ENCODE results near the gene ISG20L2.

- TF ChIP-seq, protein P1, sequence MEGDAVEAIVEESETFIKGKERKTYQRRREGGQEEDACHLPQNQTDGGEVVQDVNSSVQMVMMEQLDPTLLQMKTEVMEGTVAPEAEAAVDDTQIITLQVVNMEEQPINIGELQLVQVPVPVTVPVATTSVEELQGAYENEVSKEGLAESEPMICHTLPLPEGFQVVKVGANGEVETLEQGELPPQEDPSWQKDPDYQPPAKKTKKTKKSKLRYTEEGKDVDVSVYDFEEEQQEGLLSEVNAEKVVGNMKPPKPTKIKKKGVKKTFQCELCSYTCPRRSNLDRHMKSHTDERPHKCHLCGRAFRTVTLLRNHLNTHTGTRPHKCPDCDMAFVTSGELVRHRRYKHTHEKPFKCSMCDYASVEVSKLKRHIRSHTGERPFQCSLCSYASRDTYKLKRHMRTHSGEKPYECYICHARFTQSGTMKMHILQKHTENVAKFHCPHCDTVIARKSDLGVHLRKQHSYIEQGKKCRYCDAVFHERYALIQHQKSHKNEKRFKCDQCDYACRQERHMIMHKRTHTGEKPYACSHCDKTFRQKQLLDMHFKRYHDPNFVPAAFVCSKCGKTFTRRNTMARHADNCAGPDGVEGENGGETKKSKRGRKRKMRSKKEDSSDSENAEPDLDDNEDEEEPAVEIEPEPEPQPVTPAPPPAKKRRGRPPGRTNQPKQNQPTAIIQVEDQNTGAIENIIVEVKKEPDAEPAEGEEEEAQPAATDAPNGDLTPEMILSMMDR (conservative IDR thresholded peaks at IDR 0.05 in 1 of 2, IDR thresholded peaks at IDR 0.05 in 1 of 2; ENCODE audit: low read depth in 1 of 2, low read length in 2 of 2), result no peak
- no peak for TF ChIP-seq EZH2 (IDR thresholded peaks at IDR 0.05; ENCODE audit: low read length, missing control alignments)
Observed at GRCh38 chr1:156709031-156709430, 19.5 kb downstream of the ISG20L2 start.

Measured in fibroblast of lung (primary cell).